B cell (primary cell): ENCODE measurements around the gene EMC6.

Source experiments
- EZH2 ChIP-seq: IDR thresholded peaks from 2 replicates; pipeline ENCODE4 v1.6.1; 2012; ENCODE audit warnings: borderline replicate concordance, low read depth, mild to moderate bottlenecking, moderate library complexity, low read length; ENCODE audit not compliant: insufficient read depth, poor library complexity, severe bottlenecking
- TF ChIP-seq, protein P1 (sequence below): fragments of 200-600 bp; IDR thresholded peaks from one replicate; pipeline ENCODE4 v1.8.0; 2022; ENCODE audit warnings: antibody characterized with exemption, mild to moderate bottlenecking

DNA sequence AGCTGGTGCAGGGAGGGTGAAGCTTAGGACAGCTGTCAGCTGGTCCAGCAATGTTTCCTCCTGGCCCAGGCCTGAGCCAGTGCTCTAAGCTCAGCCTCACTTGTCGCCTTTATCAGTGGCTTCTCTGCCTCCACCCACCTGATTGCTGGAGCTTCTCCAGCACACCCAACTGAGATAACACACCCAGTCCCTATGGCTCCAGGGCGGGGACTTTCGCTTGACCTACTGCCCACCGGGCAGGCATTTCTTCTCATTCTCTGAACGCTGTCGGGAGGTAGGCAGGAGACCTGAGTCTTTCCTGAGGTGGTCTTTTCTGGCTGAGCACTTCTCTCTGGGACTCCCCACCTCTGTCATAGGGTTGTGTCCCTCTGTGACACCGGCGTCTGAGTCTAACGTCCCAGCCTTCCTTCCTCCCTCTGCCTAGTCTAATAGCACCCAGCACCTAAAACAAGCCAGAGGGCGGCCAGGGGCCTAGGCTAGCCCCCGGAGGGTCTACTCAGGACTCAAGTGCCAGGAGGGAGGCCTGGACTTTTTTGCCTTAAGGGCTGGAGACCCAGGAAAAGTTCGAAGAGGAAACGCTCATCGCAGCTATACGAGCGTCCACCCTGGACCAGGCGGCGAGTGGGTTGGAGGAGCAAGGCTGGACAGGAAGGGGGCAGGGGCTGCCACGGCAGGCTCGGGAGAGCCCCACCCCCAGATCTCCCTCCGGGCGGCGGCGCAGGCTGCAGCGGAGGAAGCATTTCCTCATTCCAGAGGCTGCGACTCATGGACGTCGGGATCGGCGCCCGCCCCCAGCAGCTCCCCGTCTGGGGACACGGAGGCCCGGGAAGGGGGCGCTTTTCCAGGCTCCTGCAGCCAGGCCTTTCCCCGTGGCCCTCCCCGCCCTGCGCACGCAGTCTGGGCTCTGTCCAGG, 990 bp upstream of the EMC6 start:
- TF ChIP-seq, protein P1, sequence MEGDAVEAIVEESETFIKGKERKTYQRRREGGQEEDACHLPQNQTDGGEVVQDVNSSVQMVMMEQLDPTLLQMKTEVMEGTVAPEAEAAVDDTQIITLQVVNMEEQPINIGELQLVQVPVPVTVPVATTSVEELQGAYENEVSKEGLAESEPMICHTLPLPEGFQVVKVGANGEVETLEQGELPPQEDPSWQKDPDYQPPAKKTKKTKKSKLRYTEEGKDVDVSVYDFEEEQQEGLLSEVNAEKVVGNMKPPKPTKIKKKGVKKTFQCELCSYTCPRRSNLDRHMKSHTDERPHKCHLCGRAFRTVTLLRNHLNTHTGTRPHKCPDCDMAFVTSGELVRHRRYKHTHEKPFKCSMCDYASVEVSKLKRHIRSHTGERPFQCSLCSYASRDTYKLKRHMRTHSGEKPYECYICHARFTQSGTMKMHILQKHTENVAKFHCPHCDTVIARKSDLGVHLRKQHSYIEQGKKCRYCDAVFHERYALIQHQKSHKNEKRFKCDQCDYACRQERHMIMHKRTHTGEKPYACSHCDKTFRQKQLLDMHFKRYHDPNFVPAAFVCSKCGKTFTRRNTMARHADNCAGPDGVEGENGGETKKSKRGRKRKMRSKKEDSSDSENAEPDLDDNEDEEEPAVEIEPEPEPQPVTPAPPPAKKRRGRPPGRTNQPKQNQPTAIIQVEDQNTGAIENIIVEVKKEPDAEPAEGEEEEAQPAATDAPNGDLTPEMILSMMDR, result no peak
- TF ChIP-seq EZH2, result no peak
